Epithelial cell of proximal tubule (primary cell): ENCODE measurements around the gene DZIP1L. TPM values are rescaled to one million over a fixed set of nuclear protein-coding genes. Genes with fewer than 3 reads are reported as not detected.

Source experiments
- DNase-seq: peaks from one replicate; pipeline ENCODE4 v3.0.0-alpha.2; 2011; ENCODE audit warnings: low read depth
- H3K4me3 ChIP-seq: 2 replicates; pipeline ENCODE4 v1.5.1; 2011; ENCODE audit warnings: low read depth, mild to moderate bottlenecking, low read length
- CTCF ChIP-seq: conservative IDR thresholded peaks from 2 replicates; pipeline ENCODE4 v1.5.1; 2012; ENCODE audit warnings: low read depth, mild to moderate bottlenecking, low read length
- total RNA-seq: library from RNA; depleted of rRNA; stranded (reverse); fragments of >200 nt; gene quantifications from 2 replicates; pipeline ENCODE4 v1.2.3, GENCODE V29; 2015

Gene DZIP1L
- total RNA-seq, 1 donor from 2014 or later: 5.9 TPM

DNA sequence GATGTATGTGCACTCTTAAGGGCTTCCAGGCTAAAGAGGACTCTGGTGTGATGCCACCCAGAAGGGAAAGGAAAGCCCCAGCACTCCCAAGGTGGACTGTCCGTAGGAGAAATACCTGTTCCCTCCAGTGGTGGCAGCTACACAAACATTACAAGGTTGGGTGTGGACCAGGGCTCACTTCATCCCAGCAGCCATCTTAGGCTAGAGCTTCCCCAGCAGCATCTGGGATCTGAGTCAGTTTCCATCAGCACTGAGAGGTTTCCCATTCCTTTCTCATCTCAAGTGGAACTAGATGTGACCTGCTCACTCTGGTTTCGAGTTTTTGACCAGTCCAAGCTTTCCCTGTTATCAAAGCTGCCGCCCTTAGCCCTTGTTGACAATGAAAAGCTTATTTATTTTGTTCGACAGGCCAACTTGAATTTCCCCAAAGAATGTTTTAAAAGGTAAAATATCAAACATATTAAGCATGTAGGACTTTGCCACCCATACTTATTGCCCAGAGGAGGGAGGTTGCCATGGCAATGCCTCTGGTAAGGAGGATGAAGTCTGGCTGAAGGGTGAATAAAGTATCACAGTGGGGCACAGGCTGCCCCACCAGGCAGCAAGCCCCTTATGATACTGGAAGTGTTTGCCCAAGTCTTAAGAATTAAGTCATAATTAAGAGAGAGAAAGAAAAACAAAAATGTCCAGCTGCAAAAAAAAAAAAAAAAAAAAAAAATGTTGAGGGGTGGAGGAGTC is 76.5 kb downstream of the DZIP1L start:
- TF ChIP-seq CTCF: no peak
- H3K4me3 ChIP-seq: no peak overlapping the region
- no peak for DNase-seq

DNA sequence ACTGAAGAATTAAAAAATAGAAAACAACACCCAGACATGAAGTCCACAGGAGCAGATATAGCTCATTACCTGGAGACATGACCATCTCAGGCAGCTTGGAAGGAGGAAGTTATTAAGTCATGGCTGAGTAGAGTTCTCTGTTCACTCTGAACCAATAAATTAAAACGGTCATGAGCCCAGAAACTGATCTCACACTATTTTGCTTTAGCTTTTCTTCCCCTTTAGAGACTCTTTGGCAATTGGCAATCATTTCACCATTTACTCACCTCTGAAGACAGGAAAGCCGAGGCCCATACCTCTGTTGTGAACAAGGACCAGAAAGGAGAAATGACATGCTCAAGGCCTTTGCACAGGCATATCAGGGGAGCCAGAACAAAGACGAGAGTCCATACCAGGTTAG is 78.8 kb downstream of the DZIP1L start:
- no peak overlapping the region for H3K4me3 ChIP-seq
- DNase-seq: no peak
- TF ChIP-seq CTCF: no peak

- no peak for TF ChIP-seq CTCF
- no peak for DNase-seq
- no peak overlapping the region for H3K4me3 ChIP-seq
Observed at GRCh38 chr3:138034918-138035317, 80.5 kb downstream of the DZIP1L start.

DNA sequence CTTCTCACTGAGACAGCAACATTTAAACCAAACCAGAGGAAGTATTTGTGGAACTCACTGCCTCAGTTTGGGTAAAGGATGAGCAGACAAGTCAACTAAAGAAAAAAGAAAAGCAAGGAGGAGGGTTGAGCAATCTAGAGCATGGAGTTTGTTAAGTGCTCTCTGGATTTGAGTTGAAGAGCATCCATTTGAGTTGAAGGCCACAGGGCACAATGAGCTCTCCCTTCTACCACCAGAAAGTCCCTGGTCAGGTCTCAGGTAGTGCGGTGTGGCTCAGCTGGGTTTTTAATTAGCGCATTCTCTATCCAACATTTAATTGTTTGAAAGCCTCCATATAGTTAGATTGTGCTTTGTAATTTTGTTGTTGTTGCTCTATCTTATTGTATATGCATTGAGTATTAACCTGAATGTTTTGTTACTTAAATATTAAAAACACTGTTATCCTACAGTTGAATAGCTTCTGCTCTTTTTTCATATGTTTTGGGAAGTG is 82.2 kb downstream of the DZIP1L start:
- DNase-seq: no peak
- TF ChIP-seq CTCF: no peak

GRCh38 chr3:138032567-138032966 is 82.8 kb downstream of the DZIP1L start:
- H3K4me3 ChIP-seq: no peak overlapping the region
- TF ChIP-seq CTCF: no peak
- no peak for DNase-seq

More for the DNA sequence above, 82.2 kb downstream of the DZIP1L start:
- H3K4me3 ChIP-seq: no peak overlapping the region

DNA sequence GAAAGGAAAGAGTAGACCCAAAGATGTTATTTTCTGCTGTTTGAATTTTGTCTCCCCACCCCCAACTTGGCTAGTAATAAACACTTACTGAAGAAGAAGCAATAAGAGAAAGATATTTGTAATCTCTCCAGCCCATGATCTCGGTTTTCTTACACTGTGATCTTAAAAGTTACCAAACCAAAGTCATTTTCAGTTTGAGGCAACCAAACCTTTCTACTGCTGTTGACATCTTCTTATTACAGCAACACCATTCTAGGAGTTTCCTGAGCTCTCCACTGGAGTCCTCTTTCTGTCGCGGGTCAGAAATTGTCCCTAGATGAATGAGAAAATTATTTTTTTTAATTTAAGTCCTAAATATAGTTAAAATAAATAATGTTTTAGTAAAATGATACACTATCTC is 83.9 kb downstream of the DZIP1L start:
- no peak for TF ChIP-seq CTCF
- DNase-seq: no peak
- no peak overlapping the region for H3K4me3 ChIP-seq

- no peak for DNase-seq
- no peak overlapping the region for H3K4me3 ChIP-seq
- TF ChIP-seq CTCF: no peak
Observed at GRCh38 chr3:138030734-138031280, 84.6 kb downstream of the DZIP1L start.
